ENCODE data around the gene APLN.

Gene APLN

DNA sequence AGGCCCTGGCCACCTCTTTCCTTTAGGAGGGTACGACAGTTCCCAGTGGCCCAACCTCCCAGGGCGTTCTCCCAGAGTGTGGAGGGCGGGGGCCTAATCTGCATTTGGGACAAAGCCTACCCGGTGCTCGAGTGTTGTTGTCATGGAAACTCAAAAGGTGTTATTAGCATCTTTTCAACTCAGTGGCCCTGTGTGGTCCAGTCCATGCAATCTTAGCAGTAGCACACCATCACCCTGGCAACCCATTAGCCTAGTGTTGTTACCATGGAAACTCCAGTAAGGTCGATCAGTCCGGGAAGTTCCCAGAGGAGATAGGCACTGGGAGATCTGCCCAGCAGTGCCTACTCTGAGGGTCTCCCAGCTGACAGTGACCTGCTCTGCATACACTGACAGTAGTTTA, 20.2 kb downstream of the APLN start:
- Histone ChIP-seq H3K36me3 (ENCODE audit: control insufficient read depth, insufficient read depth, low read length) (no peaks in the 10 kb centered on the region), H3K27me3 (ENCODE audit: control insufficient read depth, insufficient read depth, low read length) (no peaks in the 10 kb centered on the region), H3K9me3 (ENCODE audit: control insufficient read depth, insufficient read depth, low read length) (no peaks in the 10 kb centered on the region), H3K9ac (ENCODE audit: low read depth, low read length) (no peak overlapping the region), H3K4me1 (ENCODE audit: control insufficient read depth, insufficient read depth, low read length) (no peaks in the 10 kb centered on the region), H3K4me3 (ENCODE audit: low read depth, low read length) (no peak overlapping the region)

DNA sequence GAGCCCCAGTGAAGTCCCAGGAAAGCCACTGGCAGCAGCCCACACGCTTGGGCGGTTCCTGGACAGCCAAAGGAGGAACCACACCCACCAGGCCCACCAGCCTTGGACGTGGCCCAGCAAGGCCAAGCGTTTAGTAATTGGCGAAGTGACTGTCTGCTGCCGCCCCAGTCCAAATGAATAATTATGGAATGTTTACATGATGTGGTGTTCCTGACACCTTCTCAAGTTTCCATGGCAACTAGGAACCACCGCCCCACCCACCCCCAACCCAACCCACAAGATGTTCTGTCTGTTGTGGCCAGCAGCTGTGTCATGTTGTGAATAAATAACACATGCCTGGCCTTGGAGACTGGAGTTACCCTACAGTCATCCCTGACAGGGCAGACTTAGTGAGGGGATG, 22.3 kb downstream of the APLN start:
- Histone ChIP-seq H3K27me3 (ENCODE audit: control insufficient read depth, insufficient read depth, low read length) (no peaks in the 10 kb centered on the region), H3K4me3 (ENCODE audit: low read depth, low read length) (no peak overlapping the region), H3K9ac (ENCODE audit: low read depth, low read length) (no peak overlapping the region), H3K9me3 (ENCODE audit: control insufficient read depth, insufficient read depth, low read length) (no peaks in the 10 kb centered on the region), H3K4me1 (ENCODE audit: control insufficient read depth, insufficient read depth, low read length) (no peaks in the 10 kb centered on the region), H3K36me3 (ENCODE audit: control insufficient read depth, insufficient read depth, low read length) (no peaks in the 10 kb centered on the region)

DNA sequence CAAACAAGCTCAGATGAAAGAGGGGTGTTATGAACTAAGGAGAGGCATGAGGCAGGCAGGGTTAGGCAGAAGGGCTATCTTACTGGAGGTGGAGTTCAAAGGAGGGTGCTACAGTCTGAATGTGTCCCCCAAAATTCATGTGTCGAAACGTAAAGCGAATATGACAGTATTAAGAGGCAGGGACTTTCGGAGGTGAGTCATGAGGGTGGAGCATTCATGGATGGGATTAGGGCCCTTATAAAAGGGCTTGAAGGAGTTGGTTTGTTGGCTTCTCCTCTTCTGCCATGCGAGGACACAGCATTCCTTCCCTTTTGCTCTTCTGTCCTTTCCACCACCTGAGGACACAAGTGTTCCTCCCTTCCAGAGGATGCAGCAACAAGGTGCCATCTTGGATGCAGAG, 22.9 kb downstream of the APLN start:
- Histone ChIP-seq H3K9me3 (ENCODE audit: control insufficient read depth, insufficient read depth, low read length) (no peaks in the 10 kb centered on the region), H3K27me3 (ENCODE audit: control insufficient read depth, insufficient read depth, low read length) (no peaks in the 10 kb centered on the region), H3K4me3 (ENCODE audit: low read depth, low read length) (no peak overlapping the region), H3K4me1 (ENCODE audit: control insufficient read depth, insufficient read depth, low read length) (no peaks in the 10 kb centered on the region), H3K36me3 (ENCODE audit: control insufficient read depth, insufficient read depth, low read length) (no peaks in the 10 kb centered on the region), H3K9ac (ENCODE audit: low read depth, low read length) (no peak overlapping the region)

DNA sequence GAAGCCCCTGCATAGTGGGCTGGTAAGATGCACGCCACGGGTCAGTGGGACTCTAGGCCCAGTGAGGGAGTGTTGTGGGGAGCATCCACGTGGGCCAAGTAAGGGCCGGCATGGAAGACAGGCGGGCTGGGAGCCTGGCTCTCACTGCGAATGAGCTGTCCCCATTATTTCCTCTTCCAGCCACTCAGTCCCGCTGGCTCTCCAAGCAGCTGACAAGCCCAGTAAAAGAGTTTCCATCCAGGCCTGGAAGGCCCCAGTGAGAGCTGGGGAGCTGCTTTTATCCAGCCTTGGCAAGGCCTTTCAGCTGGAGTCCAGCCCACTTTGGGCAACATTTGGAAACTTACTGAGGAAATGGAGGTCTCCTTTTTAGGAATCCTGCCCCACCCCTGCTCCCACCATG, 24.9 kb downstream of the APLN start:
- H3K9me3 ChIP-seq (ENCODE audit: control insufficient read depth, insufficient read depth, low read length) = no peaks in the 10 kb centered on the region
- H3K9ac ChIP-seq (ENCODE audit: low read depth, low read length) = no peak overlapping the region

GRCh38 chrX:129626026-129626425, 28.7 kb downstream of the APLN start:
- H3K27me3 ChIP-seq (ENCODE audit: control insufficient read depth, insufficient read depth, low read length) = no peaks in the 10 kb centered on the region
- no peaks in the 10 kb centered on the region for H3K9me3 ChIP-seq (ENCODE audit: control insufficient read depth, insufficient read depth, low read length)

More for the DNA sequence above, 24.9 kb downstream of the APLN start:
- H3K36me3 ChIP-seq (ENCODE audit: control insufficient read depth, insufficient read depth, low read length) = no peaks in the 10 kb centered on the region
- no peaks in the 10 kb centered on the region for H3K4me1 ChIP-seq (ENCODE audit: control insufficient read depth, insufficient read depth, low read length)
- H3K27me3 ChIP-seq (ENCODE audit: control insufficient read depth, insufficient read depth, low read length) = no peaks in the 10 kb centered on the region
- no peak overlapping the region for H3K4me3 ChIP-seq (ENCODE audit: low read depth, low read length)

GRCh38 chrX:129622757-129623301, 31.9 kb downstream of the APLN start:
- Histone ChIP-seq H3K27me3 (ENCODE audit: control insufficient read depth, insufficient read depth, low read length) (no peaks in the 10 kb centered on the region), H3K9me3 (ENCODE audit: control insufficient read depth, insufficient read depth, low read length) (no peaks in the 10 kb centered on the region), H3K4me1 (ENCODE audit: control insufficient read depth, insufficient read depth, low read length) (no peaks in the 10 kb centered on the region), H3K9ac (ENCODE audit: low read depth, low read length) (no peak overlapping the region), H3K4me3 (ENCODE audit: low read depth, low read length) (no peak overlapping the region), H3K36me3 (ENCODE audit: control insufficient read depth, insufficient read depth, low read length) (no peaks in the 10 kb centered on the region)

More at GRCh38 chrX:129626026-129626425, 28.7 kb downstream of the APLN start:
- Histone ChIP-seq H3K36me3 (ENCODE audit: control insufficient read depth, insufficient read depth, low read length) (no peaks in the 10 kb centered on the region), H3K9ac (ENCODE audit: low read depth, low read length) (no peak overlapping the region), H3K4me1 (ENCODE audit: control insufficient read depth, insufficient read depth, low read length) (no peaks in the 10 kb centered on the region), H3K4me3 (ENCODE audit: low read depth, low read length) (no peak overlapping the region)

GRCh38 chrX:129618997-129619396, 35.8 kb downstream of the APLN start:
- no peaks in the 10 kb centered on the region for H3K27me3 ChIP-seq (ENCODE audit: control insufficient read depth, insufficient read depth, low read length)
- H3K9me3 ChIP-seq (ENCODE audit: control insufficient read depth, insufficient read depth, low read length) = no peaks in the 10 kb centered on the region
- H3K4me3 ChIP-seq (ENCODE audit: low read depth, low read length) = no peak overlapping the region
- no peaks in the 10 kb centered on the region for H3K36me3 ChIP-seq (ENCODE audit: control insufficient read depth, insufficient read depth, low read length)
- peaks cover 6% of the 10 kb centered on the region for H3K4me1 ChIP-seq (ENCODE audit: control insufficient read depth, insufficient read depth, low read length)
- H3K9ac ChIP-seq (ENCODE audit: low read depth, low read length) = no peak overlapping the region

DNA sequence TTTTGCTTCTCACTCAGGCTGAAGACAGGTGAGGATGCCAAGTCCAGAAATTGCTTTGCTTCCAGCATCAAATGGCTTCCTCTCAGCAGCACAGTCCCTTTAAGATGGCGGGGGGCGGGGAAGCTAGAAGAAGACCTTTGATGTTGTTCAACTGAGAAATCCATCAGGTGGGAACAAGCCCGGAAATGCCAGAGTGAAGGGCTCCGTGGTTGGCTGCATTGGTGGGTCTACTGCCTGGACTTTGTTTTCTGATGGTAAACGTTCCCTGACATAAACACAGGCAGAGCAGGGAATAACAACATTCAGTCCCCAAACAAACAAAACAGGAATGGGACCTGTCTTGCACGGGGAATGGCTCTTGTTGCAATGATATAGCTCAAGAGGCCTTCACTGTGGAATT, 37.3 kb downstream of the APLN start:
- H3K9me3 ChIP-seq (ENCODE audit: control insufficient read depth, insufficient read depth, low read length) = no peaks in the 10 kb centered on the region
- no peak overlapping the region for H3K4me3 ChIP-seq (ENCODE audit: low read depth, low read length)
- no peaks in the 10 kb centered on the region for H3K27me3 ChIP-seq (ENCODE audit: control insufficient read depth, insufficient read depth, low read length)
- H3K9ac ChIP-seq (ENCODE audit: low read depth, low read length) = no peak overlapping the region
- no peaks in the 10 kb centered on the region for H3K36me3 ChIP-seq (ENCODE audit: control insufficient read depth, insufficient read depth, low read length)
- peaks cover 6% of the 10 kb centered on the region for H3K4me1 ChIP-seq (ENCODE audit: control insufficient read depth, insufficient read depth, low read length)

GRCh38 chrX:129614481-129615255, 40.1 kb downstream of the APLN start:
- Histone ChIP-seq H3K27me3 (ENCODE audit: control insufficient read depth, insufficient read depth, low read length) (no peaks in the 10 kb centered on the region), H3K4me1 (ENCODE audit: control insufficient read depth, insufficient read depth, low read length) (peaks cover 6% of the 10 kb centered on the region), H3K9ac (ENCODE audit: low read depth, low read length) (no peak overlapping the region), H3K9me3 (ENCODE audit: control insufficient read depth, insufficient read depth, low read length) (no peaks in the 10 kb centered on the region), H3K4me3 (ENCODE audit: low read depth, low read length) (no peak overlapping the region), H3K36me3 (ENCODE audit: control insufficient read depth, insufficient read depth, low read length) (no peaks in the 10 kb centered on the region)

- H3K9ac ChIP-seq (ENCODE audit: low read depth, low read length) = no peak overlapping the region
- H3K27me3 ChIP-seq (ENCODE audit: control insufficient read depth, insufficient read depth, low read length) = no peaks in the 10 kb centered on the region
- H3K36me3 ChIP-seq (ENCODE audit: control insufficient read depth, insufficient read depth, low read length) = no peaks in the 10 kb centered on the region
- H3K4me3 ChIP-seq (ENCODE audit: low read depth, low read length) = no peak overlapping the region
- peaks cover 6% of the 10 kb centered on the region for H3K4me1 ChIP-seq (ENCODE audit: control insufficient read depth, insufficient read depth, low read length)
- no peaks in the 10 kb centered on the region for H3K9me3 ChIP-seq (ENCODE audit: control insufficient read depth, insufficient read depth, low read length)
Observed at GRCh38 chrX:129613596-129613995, 41.2 kb downstream of the APLN start.

GRCh38 chrX:129612396-129612795, 42.4 kb downstream of the APLN start:
- H3K9ac ChIP-seq (ENCODE audit: low read depth, low read length) = no peak overlapping the region
- no peaks in the 10 kb centered on the region for H3K9me3 ChIP-seq (ENCODE audit: control insufficient read depth, insufficient read depth, low read length)
- H3K27me3 ChIP-seq (ENCODE audit: control insufficient read depth, insufficient read depth, low read length) = no peaks in the 10 kb centered on the region
- no peak overlapping the region for H3K4me3 ChIP-seq (ENCODE audit: low read depth, low read length)
- peaks cover 6% of the 10 kb centered on the region for H3K4me1 ChIP-seq (ENCODE audit: control insufficient read depth, insufficient read depth, low read length)
- no peaks in the 10 kb centered on the region for H3K36me3 ChIP-seq (ENCODE audit: control insufficient read depth, insufficient read depth, low read length)

DNA sequence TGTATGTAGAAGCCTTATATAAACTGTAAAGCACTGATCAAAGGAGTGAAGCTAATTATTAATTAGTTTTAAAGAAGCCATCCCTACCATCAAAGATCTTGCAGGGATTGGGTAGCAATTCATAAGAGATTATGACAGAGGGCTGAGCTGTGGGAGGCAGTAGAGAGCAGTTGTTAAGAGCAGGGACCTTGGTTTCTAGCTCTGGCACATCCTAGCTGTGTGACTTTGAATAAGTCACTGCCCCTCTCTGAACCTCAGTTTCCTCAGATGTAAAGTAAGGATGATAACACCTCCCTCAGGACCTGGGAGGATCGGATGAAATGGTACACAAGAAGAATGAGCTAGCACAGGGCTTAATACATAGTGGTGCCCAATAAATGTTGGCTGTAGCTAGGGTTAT, 45.4 kb downstream of the APLN start:
- Histone ChIP-seq H3K9ac (ENCODE audit: low read depth, low read length) (no peak overlapping the region), H3K36me3 (ENCODE audit: control insufficient read depth, insufficient read depth, low read length) (no peaks in the 10 kb centered on the region), H3K4me1 (ENCODE audit: control insufficient read depth, insufficient read depth, low read length) (no peaks in the 10 kb centered on the region), H3K9me3 (ENCODE audit: control insufficient read depth, insufficient read depth, low read length) (no peaks in the 10 kb centered on the region), H3K4me3 (ENCODE audit: low read depth, low read length) (no peak overlapping the region), H3K27me3 (ENCODE audit: control insufficient read depth, insufficient read depth, low read length) (peaks cover 8% of the 10 kb centered on the region)
